ENCODE data around the gene BHLHE41.

The BHLHE41 gene

GRCh38 chr12:26113853-26114719, 10.8 kb downstream of the BHLHE41 start:
- DNase-seq (ENCODE audit: low read depth) = peak; percentile 89

GRCh38 chr12:26113181-26113654, 11.6 kb downstream of the BHLHE41 start:
- TF ChIP-seq, protein P1, sequence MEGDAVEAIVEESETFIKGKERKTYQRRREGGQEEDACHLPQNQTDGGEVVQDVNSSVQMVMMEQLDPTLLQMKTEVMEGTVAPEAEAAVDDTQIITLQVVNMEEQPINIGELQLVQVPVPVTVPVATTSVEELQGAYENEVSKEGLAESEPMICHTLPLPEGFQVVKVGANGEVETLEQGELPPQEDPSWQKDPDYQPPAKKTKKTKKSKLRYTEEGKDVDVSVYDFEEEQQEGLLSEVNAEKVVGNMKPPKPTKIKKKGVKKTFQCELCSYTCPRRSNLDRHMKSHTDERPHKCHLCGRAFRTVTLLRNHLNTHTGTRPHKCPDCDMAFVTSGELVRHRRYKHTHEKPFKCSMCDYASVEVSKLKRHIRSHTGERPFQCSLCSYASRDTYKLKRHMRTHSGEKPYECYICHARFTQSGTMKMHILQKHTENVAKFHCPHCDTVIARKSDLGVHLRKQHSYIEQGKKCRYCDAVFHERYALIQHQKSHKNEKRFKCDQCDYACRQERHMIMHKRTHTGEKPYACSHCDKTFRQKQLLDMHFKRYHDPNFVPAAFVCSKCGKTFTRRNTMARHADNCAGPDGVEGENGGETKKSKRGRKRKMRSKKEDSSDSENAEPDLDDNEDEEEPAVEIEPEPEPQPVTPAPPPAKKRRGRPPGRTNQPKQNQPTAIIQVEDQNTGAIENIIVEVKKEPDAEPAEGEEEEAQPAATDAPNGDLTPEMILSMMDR (conservative IDR thresholded peaks at IDR 0.05; ENCODE audit: low read length) = no peak
- H3K4me3 ChIP-seq (ENCODE audit: low read length) = no peak overlapping the region
- DNase-seq (ENCODE audit: low read depth) = no peak

More at GRCh38 chr12:26113853-26114719, 10.8 kb downstream of the BHLHE41 start:
- TF ChIP-seq, protein P1 (conservative IDR thresholded peaks at IDR 0.05; ENCODE audit: low read length) = peak; percentile 41
- H3K4me3 ChIP-seq (ENCODE audit: low read length) = peak overlapping the region; percentile 61

DNA sequence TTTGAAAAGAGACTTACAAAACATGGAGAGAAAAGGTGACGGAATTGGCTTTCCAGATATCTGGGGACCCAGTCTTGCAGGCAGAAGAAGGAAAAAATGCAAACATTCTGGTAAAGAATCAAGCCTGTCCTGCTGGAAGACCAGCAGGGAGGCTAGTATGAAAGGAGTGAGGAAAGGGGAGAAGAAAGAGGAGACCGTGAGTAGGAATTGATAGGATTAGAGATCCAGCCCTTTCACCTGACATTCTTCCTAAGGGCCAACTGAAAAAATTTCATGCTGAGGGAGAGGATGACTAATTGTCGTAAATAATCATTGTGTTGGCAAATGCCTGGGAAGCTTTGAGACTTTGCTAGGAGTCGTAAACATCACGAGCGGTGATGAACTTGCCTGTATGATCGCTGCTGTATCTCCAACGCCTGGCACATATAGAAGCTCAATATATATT, 12.1 kb downstream of the BHLHE41 start:
- no peak overlapping the region for H3K4me3 ChIP-seq (ENCODE audit: low read length)
- no peak for DNase-seq (ENCODE audit: low read depth)
- TF ChIP-seq, protein P1 (conservative IDR thresholded peaks at IDR 0.05; ENCODE audit: low read length) = no peak

DNA sequence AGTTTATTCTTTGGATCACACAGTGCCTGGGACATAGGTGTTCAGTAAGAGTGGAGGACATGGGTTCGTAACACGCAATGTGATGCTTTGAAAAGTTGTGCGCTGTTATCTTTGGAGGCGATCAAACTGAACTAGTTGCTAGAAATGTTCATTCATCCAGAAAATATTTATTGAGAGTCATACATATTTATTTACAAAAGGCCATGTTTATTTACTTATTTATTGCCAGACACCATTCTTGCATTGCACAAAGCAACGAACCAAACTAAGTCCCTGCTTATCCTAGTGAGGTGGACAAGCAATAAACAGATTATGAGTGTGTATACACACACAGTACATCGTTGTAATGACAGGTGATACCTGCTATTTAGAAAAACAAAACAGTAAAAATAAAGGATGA, 12.6 kb downstream of the BHLHE41 start:
- no peak overlapping the region for H3K4me3 ChIP-seq (ENCODE audit: low read length)
- no peak for DNase-seq (ENCODE audit: low read depth)
- TF ChIP-seq, protein P1 (conservative IDR thresholded peaks at IDR 0.05; ENCODE audit: low read length) = no peak

DNA sequence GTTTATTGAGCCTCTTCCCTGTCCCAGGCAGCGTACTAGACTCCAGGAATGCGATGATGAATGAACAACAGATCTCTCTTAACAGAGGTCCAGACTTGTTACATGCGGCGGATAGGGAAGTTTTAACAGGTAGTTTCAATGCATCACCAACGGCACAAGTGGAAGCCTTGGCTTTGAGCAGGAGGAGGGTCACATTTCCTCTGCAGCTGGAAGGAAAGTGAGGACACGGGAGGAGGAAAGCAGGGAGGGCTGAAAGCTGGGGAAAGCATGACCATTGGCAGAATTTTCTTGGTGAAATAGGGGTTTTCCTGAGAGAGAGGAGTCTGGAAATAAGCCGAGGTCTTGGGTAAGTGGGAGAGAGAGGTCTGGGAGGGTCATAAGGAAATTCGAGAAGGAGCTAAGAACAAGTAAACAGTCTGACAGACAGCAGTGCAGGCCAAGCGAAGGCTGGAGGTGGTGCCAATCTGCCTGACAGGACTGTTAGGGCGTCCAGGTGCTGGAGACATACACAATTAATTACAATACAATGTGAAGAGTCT, 15.4 kb downstream of the BHLHE41 start:
- TF ChIP-seq, protein P1 (conservative IDR thresholded peaks at IDR 0.05; ENCODE audit: low read length) = no peak

GRCh38 chr12:26108915-26109314, 15.9 kb downstream of the BHLHE41 start:
- H3K4me3 ChIP-seq (ENCODE audit: low read length) = no peak overlapping the region
- TF ChIP-seq, protein P1 (conservative IDR thresholded peaks at IDR 0.05; ENCODE audit: low read length) = no peak
- DNase-seq (ENCODE audit: low read depth) = no peak

More for the DNA sequence above, 15.4 kb downstream of the BHLHE41 start:
- no peak for DNase-seq (ENCODE audit: low read depth)
- H3K4me3 ChIP-seq (ENCODE audit: low read length) = no peak overlapping the region

Measured in AG10803 (cell line).